Measurements from ENCODE around the gene VPS16. TPM values are rescaled to one million over a fixed set of nuclear protein-coding genes. Genes with fewer than 3 reads are reported as not detected.
"Not testable (repeated sequence)": the region's sequence is repeated elsewhere in the genome, so short reads cannot be mapped to it uniquely, and the experiment has no call there.

The VPS16 gene
- total RNA-seq, 3 donors from 2014 or later (not counting 1 experiment from before 2014, with no cell fraction given): 108 to 118 (median 109) TPM

DNA sequence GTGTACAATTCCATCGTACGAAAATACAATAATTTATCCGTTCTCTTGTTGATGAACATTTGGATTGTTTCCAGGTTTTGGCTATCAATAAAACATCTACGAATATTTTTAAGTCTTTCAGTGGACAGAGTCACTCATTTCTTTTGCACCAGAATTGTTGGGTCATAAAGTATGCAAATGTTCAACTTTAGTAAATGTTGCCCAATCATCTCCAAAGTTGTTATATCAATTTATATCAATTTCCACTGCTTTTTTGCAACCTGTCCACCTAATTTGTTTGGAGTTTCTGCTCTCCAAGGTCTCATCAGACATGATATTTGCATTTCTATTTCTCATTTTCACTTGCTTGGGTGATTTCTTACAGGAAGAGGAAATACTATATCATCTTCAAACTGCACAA, 13.9 kb upstream of the VPS16 start:
- intact Hi-C loops (cut with micrococcal nuclease): no loop called here
- H3K27me3 ChIP-seq (ENCODE audit: control insufficient read depth, insufficient read depth, low read length): peaks cover 9% of the 10 kb centered on the region
- no peak for DNase-seq
- WGBS (ENCODE audit: insufficient coverage): 100% methylated on average over 1 of the region's 4 CpGs
- H3K27ac ChIP-seq (ENCODE audit: low read length): no peak overlapping the region
- TF ChIP-seq, protein P1, sequence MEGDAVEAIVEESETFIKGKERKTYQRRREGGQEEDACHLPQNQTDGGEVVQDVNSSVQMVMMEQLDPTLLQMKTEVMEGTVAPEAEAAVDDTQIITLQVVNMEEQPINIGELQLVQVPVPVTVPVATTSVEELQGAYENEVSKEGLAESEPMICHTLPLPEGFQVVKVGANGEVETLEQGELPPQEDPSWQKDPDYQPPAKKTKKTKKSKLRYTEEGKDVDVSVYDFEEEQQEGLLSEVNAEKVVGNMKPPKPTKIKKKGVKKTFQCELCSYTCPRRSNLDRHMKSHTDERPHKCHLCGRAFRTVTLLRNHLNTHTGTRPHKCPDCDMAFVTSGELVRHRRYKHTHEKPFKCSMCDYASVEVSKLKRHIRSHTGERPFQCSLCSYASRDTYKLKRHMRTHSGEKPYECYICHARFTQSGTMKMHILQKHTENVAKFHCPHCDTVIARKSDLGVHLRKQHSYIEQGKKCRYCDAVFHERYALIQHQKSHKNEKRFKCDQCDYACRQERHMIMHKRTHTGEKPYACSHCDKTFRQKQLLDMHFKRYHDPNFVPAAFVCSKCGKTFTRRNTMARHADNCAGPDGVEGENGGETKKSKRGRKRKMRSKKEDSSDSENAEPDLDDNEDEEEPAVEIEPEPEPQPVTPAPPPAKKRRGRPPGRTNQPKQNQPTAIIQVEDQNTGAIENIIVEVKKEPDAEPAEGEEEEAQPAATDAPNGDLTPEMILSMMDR (IDR thresholded peaks at IDR 0.05): no peak
- no peak overlapping the region for H3K4me3 Mint-ChIP-seq
- no peak overlapping the region for H3K4me3 ChIP-seq (ENCODE audit: low read length)
- peaks cover 10% of the 10 kb centered on the region for H3K4me1 ChIP-seq (ENCODE audit: control insufficient read depth, insufficient read depth, low read length)
- no peak overlapping the region for H3K27ac Mint-ChIP-seq
- H3K9me3 Mint-ChIP-seq: no peaks in the 10 kb centered on the region
- H3K36me3 Mint-ChIP-seq: no peaks in the 10 kb centered on the region
- peaks cover 10 to 22% of the 10 kb centered on the region in 2 donors for H3K4me1 Mint-ChIP-seq
- no peak for ATAC-seq
- H3K36me3 ChIP-seq (ENCODE audit: control insufficient read depth, insufficient read depth, low read length): no peaks in the 10 kb centered on the region
- H3K9me3 ChIP-seq (ENCODE audit: control insufficient read depth, insufficient read depth, low read length): no peaks in the 10 kb centered on the region
- peaks cover 8 to 31% of the 10 kb centered on the region in 2 donors for H3K27me3 Mint-ChIP-seq (ENCODE audit: low read depth in 2 of 2)

DNA sequence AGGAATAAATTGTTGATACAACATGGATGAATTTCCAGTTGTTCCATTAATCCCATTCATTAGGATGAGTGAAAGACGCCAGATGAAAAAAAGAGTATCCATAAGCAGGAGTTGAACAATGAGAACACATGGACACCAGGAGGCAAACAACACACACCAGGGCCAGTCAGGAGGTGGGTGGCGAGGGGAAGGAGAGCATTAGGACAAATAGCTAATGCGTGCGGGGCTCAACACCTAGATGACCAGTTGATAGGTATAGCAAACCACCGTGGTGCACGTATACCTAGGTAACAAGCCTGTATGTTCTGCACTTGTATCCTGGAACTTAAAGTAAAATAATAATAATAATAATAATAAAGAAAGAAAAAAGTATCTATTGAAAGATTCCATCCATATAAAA, 11.2 kb upstream of the VPS16 start:
- no peak overlapping the region for H3K27ac Mint-ChIP-seq
- H3K27me3 Mint-ChIP-seq (ENCODE audit: low read depth in 2 of 2): peaks cover 6 to 31% of the 10 kb centered on the region in 2 donors
- no peak overlapping the region for H3K4me3 ChIP-seq (ENCODE audit: low read length)
- no peaks in the 10 kb centered on the region for H3K36me3 ChIP-seq (ENCODE audit: control insufficient read depth, insufficient read depth, low read length)
- H3K4me1 Mint-ChIP-seq: peaks cover 5 to 16% of the 10 kb centered on the region in 2 donors
- H3K9me3 Mint-ChIP-seq: no peaks in the 10 kb centered on the region
- intact Hi-C loops (cut with micrococcal nuclease): no loop called here
- H3K27ac ChIP-seq (ENCODE audit: low read length): no peak overlapping the region
- H3K9me3 ChIP-seq (ENCODE audit: control insufficient read depth, insufficient read depth, low read length): no peaks in the 10 kb centered on the region
- ATAC-seq (no peak), DNase-seq (no peak)
- H3K4me1 ChIP-seq (ENCODE audit: control insufficient read depth, insufficient read depth, low read length): peaks cover 5% of the 10 kb centered on the region
- TF ChIP-seq, protein P1 (IDR thresholded peaks at IDR 0.05): no peak
- peaks cover 9% of the 10 kb centered on the region for H3K27me3 ChIP-seq (ENCODE audit: control insufficient read depth, insufficient read depth, low read length)
- WGBS (ENCODE audit: insufficient coverage): 98% methylated on average over 3 of the region's 6 CpGs
- H3K4me3 Mint-ChIP-seq: no peak overlapping the region
- no peaks in the 10 kb centered on the region for H3K36me3 Mint-ChIP-seq

- ATAC-seq; H3K4me3 ChIP-seq (ENCODE audit: low read length); H3K36me3 Mint-ChIP-seq; H3K4me1 ChIP-seq (ENCODE audit: control insufficient read depth, insufficient read depth, low read length); H3K27ac ChIP-seq (ENCODE audit: low read length); H3K36me3 ChIP-seq (ENCODE audit: control insufficient read depth, insufficient read depth, low read length); DNase-seq; H3K27ac Mint-ChIP-seq; H3K9me3 ChIP-seq (ENCODE audit: control insufficient read depth, insufficient read depth, low read length); H3K4me1 Mint-ChIP-seq; H3K27me3 ChIP-seq (ENCODE audit: control insufficient read depth, insufficient read depth, low read length); H3K9me3 Mint-ChIP-seq; H3K4me3 Mint-ChIP-seq; intact Hi-C loops (cut with micrococcal nuclease): not testable (repeated sequence)
- 94% methylated on average over 7 of the region's 7 CpGs for WGBS (ENCODE audit: insufficient coverage)
- peaks cover 6 to 25% of the 10 kb centered on the region in 2 donors for H3K27me3 Mint-ChIP-seq (ENCODE audit: low read depth in 2 of 2)
Measured at GRCh38 chr20:2831206-2831605, 9.3 kb upstream of the VPS16 start.

DNA sequence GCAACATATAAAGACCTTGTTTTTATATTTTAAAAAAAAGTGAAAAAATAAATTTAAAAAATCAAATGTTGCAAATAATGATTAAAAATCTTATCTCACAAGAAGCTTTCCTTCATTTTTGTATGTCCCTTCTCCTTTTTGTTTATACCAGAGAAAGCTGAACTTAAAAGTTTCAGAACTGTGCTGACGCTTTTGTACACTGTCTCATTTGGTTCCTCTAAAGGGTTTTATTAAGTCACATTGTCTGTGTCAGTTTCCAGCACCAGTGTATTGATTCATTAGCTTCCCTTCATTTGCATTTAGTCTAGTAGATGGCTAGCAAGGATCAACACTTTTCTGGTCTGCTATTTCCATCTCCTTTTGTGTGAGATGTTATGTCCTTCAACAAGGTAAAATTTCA, 6.8 kb upstream of the VPS16 start:
- ATAC-seq (no peak), DNase-seq (no peak)
- no peak overlapping the region for H3K27ac Mint-ChIP-seq
- H3K4me3 Mint-ChIP-seq: no peak overlapping the region
- H3K27ac ChIP-seq (ENCODE audit: low read length): no peak overlapping the region
- H3K4me3 ChIP-seq (ENCODE audit: low read length): no peak overlapping the region
- WGBS (ENCODE audit: insufficient coverage): 100% methylated on average over 1 of the region's 1 CpG
- H3K27me3 Mint-ChIP-seq (ENCODE audit: low read depth in 2 of 2): peaks cover 3 to 6% of the 10 kb centered on the region in 2 donors
- peaks cover 4% of the 10 kb centered on the region for H3K27me3 ChIP-seq (ENCODE audit: control insufficient read depth, insufficient read depth, low read length)
- TF ChIP-seq, protein P1 (IDR thresholded peaks at IDR 0.05): no peak
- no peaks in the 10 kb centered on the region for H3K36me3 Mint-ChIP-seq
- no peaks in the 10 kb centered on the region for H3K9me3 ChIP-seq (ENCODE audit: control insufficient read depth, insufficient read depth, low read length)
- intact Hi-C loops (cut with micrococcal nuclease): no loop called here
- H3K4me1 Mint-ChIP-seq: peaks cover 0 to 14% of the 10 kb centered on the region in 2 donors
- no peaks in the 10 kb centered on the region for H3K9me3 Mint-ChIP-seq
- peaks cover 3% of the 10 kb centered on the region for H3K4me1 ChIP-seq (ENCODE audit: control insufficient read depth, insufficient read depth, low read length)
- H3K36me3 ChIP-seq (ENCODE audit: control insufficient read depth, insufficient read depth, low read length): peaks cover 3% of the 10 kb centered on the region
